HCT116 (cell line): Measurements from ENCODE around the gene DOCK9. TPM values are rescaled to one million over a fixed set of nuclear protein-coding genes. Genes with fewer than 3 reads are reported as not detected.

Source experiments
- ATAC-seq: fragments of 200-7000 bp; cut with Tn5 transposase; 2 replicates; pipeline ENCODE4 v1.9.1; 2020; ENCODE audit warnings: mild to moderate bottlenecking, moderate library complexity
- BruUV-seq: library from RNA; stranded (reverse); fragments of 400-500 nt; replicated peaks from 2 replicates; lab custom pipeline; 2021; lab: Mats Ljungman, UMichigan
- CTCF ChIA-PET: fragments of 300-600 bp; sonication (Branson Sonifier 250); formaldehyde crosslinking; loops from one replicate; lab custom pipeline; 2021; ENCODE audit warnings: antibody characterized with exemption; lab: Charles Lee
- POLR2A ChIA-PET: fragments of 300-600, 350-600 bp; sonication (Branson Sonifier 250); formaldehyde crosslinking; loops from one replicate; lab custom pipeline; 2021; ENCODE audit warnings: antibody characterized with exemption; lab: Charles Lee
- RAD21 ChIA-PET, 2 experiments: fragments of 300-600 bp; sonication (Branson Sonifier 250); formaldehyde crosslinking; loops; one replicate each; lab custom pipeline; 2023; ENCODE audit warnings: low total read pairs in 2 of 2; ENCODE audit not compliant: uncharacterized antibody in 2 of 2, unreplicated experiment in 2 of 2, low non-redundant PET in 1 of 2; lab: Charles Lee
- DNase-seq: peaks from one replicate; pipeline ENCODE4 v3.0.0-alpha.2; 2010; ENCODE audit warnings: low read depth, low spot score
- H2AFZ ChIP-seq: fragments of 200-600 bp; shearing (Covaris generic), sonication (generic); 2 replicates; pipeline ENCODE4 v1.6.1; 2017; ENCODE audit warnings: low read depth, mixed run types, mixed read lengths, antibody characterized with exemption, low read length; ENCODE audit not compliant: poor library complexity, severe bottlenecking
- H3K27ac ChIP-seq: 2 replicates; pipeline ENCODE4 v1.5.1; 2012; ENCODE audit warnings: low read depth, low read length
- H3K27me3 ChIP-seq: fragments of 200-600 bp; sonication (generic); 2 replicates; pipeline ENCODE4 v1.6.1; 2016; ENCODE audit warnings: mixed run types, low read length, mixed read lengths; ENCODE audit not compliant: insufficient read depth
- H3K36me3 ChIP-seq, 2 experiments: fragments of 200-500 bp in 1 of 2; fragments of 200-600 bp in 1 of 2; sonication (Bioruptor generic) in 1 of 2; sonication (generic) in 1 of 2; 2 replicates each; pipeline versions ENCODE4 v1.5.1 to v1.6.1; 2014 to 2016; ENCODE audit warnings: low read length in 2 of 2, inconsistent platforms in 1 of 2, mixed read lengths in 1 of 2, mixed run types in 1 of 2; ENCODE audit not compliant: insufficient read depth in 2 of 2, control insufficient read depth in 1 of 2
- H3K4me1 ChIP-seq, 2 experiments: fragments of 200-600 bp in 1 of 2; sonication (generic) in 1 of 2; 2 replicates each; pipeline versions ENCODE4 v1.5.1 to v1.6.1; 2012 to 2017; ENCODE audit warnings: low read length in 2 of 2, inconsistent platforms in 1 of 2, mild to moderate bottlenecking in 1 of 2, mixed read lengths in 1 of 2, mixed run types in 1 of 2, moderate library complexity in 1 of 2; ENCODE audit not compliant: insufficient read depth in 2 of 2, control insufficient read depth in 1 of 2
- H3K4me2 ChIP-seq: fragments of 200-600 bp; sonication (generic); 2 replicates; pipeline ENCODE4 v1.6.1; 2017; ENCODE audit warnings: mixed run types, low read length, mixed read lengths
- H3K4me3 ChIP-seq, 2 experiments: fragments of 200-600 bp in 1 of 2; sonication (generic) in 1 of 2; replicated peaks in 1 of 2; 2 replicates each; pipeline ENCODE4 v1.5.1; 2011 to 2016; ENCODE audit warnings: low read length in 2 of 2, control low read depth in 1 of 2, low read depth in 1 of 2, mild to moderate bottlenecking in 1 of 2, mixed read lengths in 1 of 2, mixed run types in 1 of 2
- H3K79me2 ChIP-seq: fragments of 200-600 bp; sonication (generic); 2 replicates; pipeline ENCODE4 v1.6.1; 2017; ENCODE audit warnings: mild to moderate bottlenecking, mixed run types, low read length, moderate library complexity, mixed read lengths; ENCODE audit not compliant: insufficient read depth
- H3K9ac ChIP-seq: fragments of 200-600 bp; sonication (generic); 2 replicates; pipeline ENCODE4 v1.6.1; 2016; ENCODE audit warnings: low read length, mixed read lengths
- H3K9me2 ChIP-seq: fragments of 200-600 bp; sonication (generic), shearing (Covaris generic); 2 replicates; pipeline ENCODE4 v1.6.1; 2017; ENCODE audit warnings: mixed run types, mild to moderate bottlenecking, moderate library complexity; ENCODE audit not compliant: insufficient read depth
- H3K9me3 ChIP-seq, 2 experiments: fragments of 200-500 bp in 1 of 2; fragments of 200-600 bp in 1 of 2; sonication (Bioruptor generic) in 1 of 2; sonication (generic) in 1 of 2; 2 replicates each; pipeline ENCODE4 v1.6.1; 2014 to 2017; ENCODE audit warnings: low read length in 2 of 2, mixed read lengths in 2 of 2, inconsistent platforms in 1 of 2, low read depth in 1 of 2, mild to moderate bottlenecking in 1 of 2, mixed run types in 1 of 2, moderate library complexity in 1 of 2; ENCODE audit not compliant: control insufficient read depth in 1 of 2, insufficient read depth in 1 of 2
- H4K20me1 ChIP-seq: fragments of 200-600 bp; sonication (generic), shearing (Covaris generic); 2 replicates; pipeline ENCODE4 v1.6.1; 2017; ENCODE audit warnings: mixed run types, mild to moderate bottlenecking, moderate library complexity; ENCODE audit not compliant: insufficient read depth
- CBX3 ChIP-seq: IDR thresholded peaks from 2 replicates; pipeline ENCODE4 v1.6.1; 2012; ENCODE audit warnings: low read depth
- EGR1 ChIP-seq: IDR thresholded peaks from 2 replicates; pipeline ENCODE4 v1.6.1; 2012; ENCODE audit warnings: low read depth
- EZH2 ChIP-seq: fragments of 200-600 bp; sonication (generic); IDR thresholded peaks from 2 replicates; pipeline ENCODE4 v1.6.1; 2017; ENCODE audit warnings: antibody characterized with exemption, mixed run types
- EZH2phosphoT487 ChIP-seq: fragments of 200-600 bp; IDR thresholded peaks from 2 replicates; pipeline ENCODE4 v1.6.1; 2018; ENCODE audit warnings: antibody characterized with exemption, borderline replicate concordance
- JUND ChIP-seq: IDR thresholded peaks from 2 replicates; pipeline ENCODE4 v1.6.1; 2012
- POLR2A ChIP-seq: IDR thresholded peaks from 2 replicates; pipeline ENCODE4 v1.7.0; 2011; ENCODE audit warnings: borderline replicate concordance; ENCODE audit not compliant: insufficient read depth, insufficient read length; ENCODE audit errors: extremely low read depth
- POLR2AphosphoS5 ChIP-seq: IDR thresholded peaks from 2 replicates; pipeline ENCODE4 v1.6.1; 2011; ENCODE audit warnings: mild to moderate bottlenecking, low read depth, low read length, moderate library complexity
- RAD21 ChIP-seq: IDR thresholded peaks from 2 replicates; pipeline ENCODE4 v1.6.1; 2012; ENCODE audit warnings: low read depth, mild to moderate bottlenecking
- TCF7L2 ChIP-seq: IDR thresholded peaks from 2 replicates; pipeline ENCODE4 v1.7.0; 2011; ENCODE audit warnings: borderline replicate concordance, inconsistent platforms; ENCODE audit not compliant: insufficient read depth, insufficient read length; ENCODE audit errors: extremely low read depth
- ZBTB33 ChIP-seq: IDR thresholded peaks from 2 replicates; pipeline ENCODE4 v1.6.1; 2011; ENCODE audit warnings: mild to moderate bottlenecking, low read length, moderate library complexity; ENCODE audit not compliant: insufficient replicate concordance; ENCODE audit errors: extremely low read depth
- intact Hi-C: fragments of 100-400 bp; cut with micrococcal nuclease; formaldehyde crosslinking; loops from 2 replicates; pipeline ENCODE4 v1.10.0; 2022
- total RNA-seq: library from RNA; stranded (reverse); gene quantifications from one replicate; pipeline ENCODE4 v1.2.1, GENCODE V29; 2021; ENCODE audit not compliant: unreplicated experiment
- TF ChIP-seq, protein P1 (sequence below), 3 experiments: fragments of 200-600 bp in 1 of 3; sonication (generic) in 1 of 3; IDR thresholded peaks in 2 of 3; conservative IDR thresholded peaks in 1 of 3; 2 replicates each; pipeline ENCODE4 v1.5.1; 2012 to 2017; ENCODE audit warnings: low read depth in 2 of 3, low read length in 2 of 3, antibody characterized with exemption in 1 of 3, borderline replicate concordance in 1 of 3, control low read depth in 1 of 3, mild to moderate bottlenecking in 1 of 3, mixed read lengths in 1 of 3, mixed run types in 1 of 3, moderate library complexity in 1 of 3; ENCODE audit not compliant: insufficient read depth in 1 of 3

Gene DOCK9
- total RNA-seq, 1 experiment from 2014 or later: 58.8 TPM

- H3K4me3 ChIP-seq: no peak overlapping the region
- H3K9me2 ChIP-seq: no peaks in the 10 kb centered on the region
- DNase-seq: no peak
- no peaks in the 10 kb centered on the region for H4K20me1 ChIP-seq
- RAD21 ChIA-PET: no interaction called here
- no peaks in the 10 kb centered on the region for H3K9me3 ChIP-seq
- no peak overlapping the region for H3K27ac ChIP-seq
- TF ChIP-seq POLR2AphosphoS5 (no peak), RAD21 (no peak), EZH2 (no peak), CBX3 (no peak), ZBTB33 (no peak), POLR2A (no peak), EGR1 (no peak)
- H3K4me2 ChIP-seq: no peak overlapping the region
- H3K9ac ChIP-seq: no peak overlapping the region
- POLR2A ChIA-PET: no interaction called here
- BruUV-seq: no TSS peak
- intact Hi-C loops: no loop called here
- CTCF ChIA-PET: no interaction called here
- H3K4me1 ChIP-seq: peaks cover 15 to 32% of the 10 kb centered on the region in 2 experiments
- no peaks in the 10 kb centered on the region for H3K36me3 ChIP-seq
- H3K79me2 ChIP-seq: no peaks in the 10 kb centered on the region
- H3K27me3 ChIP-seq: no peaks in the 10 kb centered on the region
- ATAC-seq: no peak
- no peak overlapping the region for H2AFZ ChIP-seq
These were observed 203.9 kb downstream of the DOCK9 start for GRCh38 chr13:98773921-98774320.

DNA sequence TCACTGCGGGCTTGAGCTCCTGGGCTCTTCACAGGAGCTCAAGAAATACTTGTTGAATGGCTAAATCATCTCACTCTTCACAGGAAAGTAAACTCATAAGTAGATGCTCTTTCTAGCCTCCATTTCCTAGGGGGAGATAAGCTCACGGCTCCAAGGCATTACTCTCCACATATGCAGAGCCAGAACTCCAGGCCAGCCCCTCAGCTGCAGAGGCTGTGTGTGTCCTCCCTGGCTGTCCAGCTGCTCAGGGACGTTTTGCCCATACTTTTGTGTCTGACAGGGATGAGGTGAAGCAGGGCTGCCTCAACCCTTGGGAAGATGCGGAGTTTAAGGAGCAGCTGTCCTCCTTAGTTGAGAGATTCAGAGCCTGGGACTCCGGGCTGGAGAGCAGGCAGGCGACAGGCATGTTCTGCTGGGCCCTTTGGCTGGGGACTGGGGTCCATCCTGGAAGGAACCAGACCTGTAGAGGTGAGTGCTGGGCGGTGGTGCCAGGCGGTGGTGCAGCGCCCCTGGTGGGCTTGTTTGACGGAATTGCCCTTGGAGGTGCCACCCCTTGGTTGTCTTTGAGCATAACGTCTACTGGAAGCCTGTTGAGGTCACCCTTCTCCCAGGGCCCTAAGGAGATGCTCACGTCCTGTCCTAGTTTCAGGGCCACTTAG is 204.9 kb downstream of the DOCK9 start:
- no peak for ATAC-seq

More for the DNA sequence above, 204.9 kb downstream of the DOCK9 start:
- Histone ChIP-seq H3K79me2 (no peaks in the 10 kb centered on the region), H3K9me2 (no peaks in the 10 kb centered on the region), H2AFZ (no peak overlapping the region), H3K27me3 (no peaks in the 10 kb centered on the region), H3K9ac (no peak overlapping the region), H3K9me3 (no peaks in the 10 kb centered on the region), H3K4me3 (no peak overlapping the region), H4K20me1 (no peaks in the 10 kb centered on the region), H3K27ac (no peak overlapping the region), H3K4me2 (no peak overlapping the region), H3K36me3 (no peaks in the 10 kb centered on the region), H3K4me1 (peaks cover 15 to 27% of the 10 kb centered on the region in 2 experiments)
- no peak for TF ChIP-seq EGR1
- no peak for TF ChIP-seq JUND
- TF ChIP-seq TCF7L2: no peak
- no peak for TF ChIP-seq CBX3
- no peak for TF ChIP-seq EZH2phosphoT487
- TF ChIP-seq, protein P1, sequence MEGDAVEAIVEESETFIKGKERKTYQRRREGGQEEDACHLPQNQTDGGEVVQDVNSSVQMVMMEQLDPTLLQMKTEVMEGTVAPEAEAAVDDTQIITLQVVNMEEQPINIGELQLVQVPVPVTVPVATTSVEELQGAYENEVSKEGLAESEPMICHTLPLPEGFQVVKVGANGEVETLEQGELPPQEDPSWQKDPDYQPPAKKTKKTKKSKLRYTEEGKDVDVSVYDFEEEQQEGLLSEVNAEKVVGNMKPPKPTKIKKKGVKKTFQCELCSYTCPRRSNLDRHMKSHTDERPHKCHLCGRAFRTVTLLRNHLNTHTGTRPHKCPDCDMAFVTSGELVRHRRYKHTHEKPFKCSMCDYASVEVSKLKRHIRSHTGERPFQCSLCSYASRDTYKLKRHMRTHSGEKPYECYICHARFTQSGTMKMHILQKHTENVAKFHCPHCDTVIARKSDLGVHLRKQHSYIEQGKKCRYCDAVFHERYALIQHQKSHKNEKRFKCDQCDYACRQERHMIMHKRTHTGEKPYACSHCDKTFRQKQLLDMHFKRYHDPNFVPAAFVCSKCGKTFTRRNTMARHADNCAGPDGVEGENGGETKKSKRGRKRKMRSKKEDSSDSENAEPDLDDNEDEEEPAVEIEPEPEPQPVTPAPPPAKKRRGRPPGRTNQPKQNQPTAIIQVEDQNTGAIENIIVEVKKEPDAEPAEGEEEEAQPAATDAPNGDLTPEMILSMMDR (IDR thresholded peaks at IDR 0.05 in 2 of 3, conservative IDR thresholded peaks at IDR 0.05 in 1 of 3; ENCODE audit: borderline replicate concordance in 1 of 3, insufficient read depth in 1 of 3, low read depth in 2 of 3, low read length in 2 of 3): peak in 2 of 3 experiments; percentile 26 to 35; a peak in 2 of 6 replicates
- intact Hi-C loops: no loop called here
- POLR2A ChIA-PET: no interaction called here
- DNase-seq: no peak
- CTCF ChIA-PET: no interaction called here
- no TSS peak for BruUV-seq
- RAD21 ChIA-PET: no interaction called here
